Endodermal cell (in vitro differentiated cells): ENCODE data around the gene BLVRA. TPM values are rescaled to one million over a fixed set of nuclear protein-coding genes. Genes with fewer than 3 reads are reported as not detected.

Source experiments
- DNase-seq: peaks from one replicate; pipeline ENCODE4 v3.0.0-alpha.2; 2017
- H3K27ac ChIP-seq: 2 replicates; pipeline ENCODE4 v1.5.1; 2013; ENCODE audit warnings: mild to moderate bottlenecking, low read depth, low read length, moderate library complexity
- H3K27me3 ChIP-seq: 2 replicates; pipeline ENCODE4 v1.6.1; 2013; ENCODE audit warnings: mild to moderate bottlenecking, low read length, moderate library complexity; ENCODE audit not compliant: insufficient read depth, control insufficient read depth, poor library complexity, severe bottlenecking
- H3K36me3 ChIP-seq: 2 replicates; pipeline ENCODE4 v1.7.0; 2013; ENCODE audit warnings: mild to moderate bottlenecking, low read length, moderate library complexity; ENCODE audit not compliant: control insufficient read depth, insufficient read depth
- H3K4me1 ChIP-seq: one replicate; pipeline ENCODE4 v1.7.0; 2013; ENCODE audit warnings: low read length; ENCODE audit not compliant: control insufficient read depth, insufficient read depth
- H3K4me3 ChIP-seq: 2 replicates; pipeline ENCODE4 v1.5.1; 2013; ENCODE audit warnings: mild to moderate bottlenecking, low read length, moderate library complexity
- H3K9ac ChIP-seq: 2 replicates; pipeline ENCODE4 v1.6.1; 2013; ENCODE audit warnings: mild to moderate bottlenecking, low read length, moderate library complexity; ENCODE audit not compliant: poor library complexity, severe bottlenecking; ENCODE audit errors: extremely low read depth
- H3K9me3 ChIP-seq: 2 replicates; pipeline ENCODE4 v1.6.1; 2013; ENCODE audit warnings: mild to moderate bottlenecking, low read length, moderate library complexity; ENCODE audit not compliant: control insufficient read depth
- H3K27ac Mint-ChIP-seq: 2 replicates; pipeline ENCODE4 v1.8.0; 2020; ENCODE audit warnings: mixed read lengths
- H3K27me3 Mint-ChIP-seq: 2 replicates; pipeline ENCODE4 v1.8.0; 2021; ENCODE audit warnings: mild to moderate bottlenecking, mixed read lengths; ENCODE audit not compliant: insufficient read depth
- H3K36me3 Mint-ChIP-seq: 2 replicates; pipeline ENCODE4 v1.8.0; 2020; ENCODE audit warnings: low read depth, mixed read lengths
- H3K4me1 Mint-ChIP-seq: 2 replicates; pipeline ENCODE4 v1.8.0; 2020; ENCODE audit warnings: mixed read lengths
- H3K4me3 Mint-ChIP-seq: 2 replicates; pipeline ENCODE4 v1.8.0; 2020; ENCODE audit warnings: mild to moderate bottlenecking, moderate library complexity, mixed read lengths
- H3K9me3 Mint-ChIP-seq: 2 replicates; pipeline ENCODE4 v1.8.0; 2020; ENCODE audit warnings: mild to moderate bottlenecking, mixed read lengths
- CTCF ChIP-seq: fragments of 200-600 bp; sonication (generic); conservative IDR thresholded peaks from 2 replicates; pipeline ENCODE4 v1.5.0; 2021; ENCODE audit warnings: antibody characterized with exemption, mild to moderate bottlenecking
- whole genome bisulfite sequencing, 2 experiments: methylation state at CpG; one replicate each; pipeline versions ENCODE4 v1.1.5 to v1.1.7; 2013; ENCODE audit warnings: missing lambda C conversion rate in 2 of 2, mixed read lengths in 1 of 2; ENCODE audit not compliant: insufficient coverage in 1 of 2, insufficient read length in 1 of 2; 5-methylcytosine and 5-hydroxymethylcytosine counted together
- total RNA-seq, 2 donors: library from RNA; stranded (reverse); fragmentation: NEBNext Ultra II Directional in 1 of 2; extraction: Animal tissue kit (Norgen Biotek cat#: 25700) in 1 of 2; gene quantifications; 2 replicates in 1 of 2; 3 replicates in 1 of 2; pipeline ENCODE4 v1.2.1, GENCODE V29; 2021

The BLVRA gene
- total RNA-seq, 2 donors from 2014 or later: 32.0 to 41.2 TPM

DNA sequence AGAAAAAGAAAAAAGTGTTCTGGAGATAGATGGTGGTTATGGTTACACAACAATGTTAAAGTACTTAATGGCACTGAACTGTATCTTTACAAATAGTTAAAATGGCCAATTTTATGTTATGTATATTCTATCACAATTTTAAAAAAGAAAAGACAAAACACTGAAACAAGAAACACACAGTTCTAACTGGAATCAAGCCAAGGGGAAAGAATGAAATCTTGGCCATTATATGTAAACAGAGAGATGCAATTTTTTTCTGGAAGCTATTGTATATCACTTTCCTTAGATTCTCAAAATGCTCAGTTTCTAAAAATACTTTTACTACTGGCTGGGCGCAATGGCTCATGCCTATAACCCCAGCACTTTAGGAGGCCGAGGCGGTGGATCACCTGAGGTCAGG, 33.2 kb upstream of the BLVRA start:
- no peak for DNase-seq
- no peaks in the 10 kb centered on the region for H3K27me3 Mint-ChIP-seq
- WGBS, 2 experiments: 90 to 98% methylated on average over 3 of the region's 3 CpGs
- no peaks in the 10 kb centered on the region for H3K9me3 ChIP-seq
- H3K36me3 ChIP-seq: peaks cover 7% of the 10 kb centered on the region
- H3K36me3 Mint-ChIP-seq: peaks cover 22% of the 10 kb centered on the region
- H3K4me1 Mint-ChIP-seq: peaks cover 11% of the 10 kb centered on the region
- H3K27ac Mint-ChIP-seq: no peak overlapping the region
- H3K27ac ChIP-seq: no peak overlapping the region
- H3K9ac ChIP-seq: no peak overlapping the region
- H3K4me3 ChIP-seq: no peak overlapping the region
- no peaks in the 10 kb centered on the region for H3K4me1 ChIP-seq
- H3K9me3 Mint-ChIP-seq: no peaks in the 10 kb centered on the region
- no peak overlapping the region for H3K4me3 Mint-ChIP-seq
- no peaks in the 10 kb centered on the region for H3K27me3 ChIP-seq
- no peak for TF ChIP-seq CTCF

- Mint-ChIP-seq H3K4me3 (no peak overlapping the region), H3K4me1 (peaks cover 13% of the 10 kb centered on the region), H3K36me3 (peaks cover 16% of the 10 kb centered on the region), H3K9me3 (no peaks in the 10 kb centered on the region), H3K27ac (no peak overlapping the region), H3K27me3 (peaks cover 2% of the 10 kb centered on the region)
- H3K27ac ChIP-seq: no peak overlapping the region
- H3K9me3 ChIP-seq: no peaks in the 10 kb centered on the region
- peaks cover 5% of the 10 kb centered on the region for H3K36me3 ChIP-seq
- no peak for DNase-seq
- no peak for TF ChIP-seq CTCF
- H3K4me3 ChIP-seq: no peak overlapping the region
- H3K27me3 ChIP-seq: no peaks in the 10 kb centered on the region
- H3K9ac ChIP-seq: no peak overlapping the region
- no peaks in the 10 kb centered on the region for H3K4me1 ChIP-seq
- WGBS, 2 experiments: 84 to 93% methylated on average over 3 to 4 of the region's 4 CpGs
These were observed 32.0 kb upstream of the BLVRA start for GRCh38 chr7:43726466-43726865.

DNA sequence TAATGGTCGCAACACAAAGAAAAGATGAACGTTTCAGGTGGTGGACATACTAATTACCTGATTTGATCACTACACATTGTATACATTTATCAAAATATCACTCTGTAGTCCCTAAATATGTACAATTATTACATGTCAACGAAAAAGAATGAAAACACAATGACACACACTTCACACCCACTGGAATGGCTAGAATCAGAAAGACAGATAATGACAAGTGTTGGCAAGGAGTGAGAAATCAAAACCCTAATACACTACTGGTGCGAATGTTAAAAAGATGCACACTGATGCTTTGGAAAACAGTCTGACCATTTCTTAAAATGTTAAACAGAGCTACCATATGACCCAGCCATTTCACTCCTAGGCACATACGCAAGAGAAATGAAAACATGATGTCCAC, 31.5 kb upstream of the BLVRA start:
- WGBS, 2 experiments: 95 to 96% methylated on average over 5 of the region's 5 CpGs
- no peak for DNase-seq
- Mint-ChIP-seq H3K4me1 (peaks cover 13% of the 10 kb centered on the region), H3K4me3 (no peak overlapping the region), H3K27ac (no peak overlapping the region), H3K36me3 (peaks cover 16% of the 10 kb centered on the region), H3K9me3 (no peaks in the 10 kb centered on the region), H3K27me3 (peaks cover 2% of the 10 kb centered on the region)
- H3K27me3 ChIP-seq: no peaks in the 10 kb centered on the region
- H3K36me3 ChIP-seq: peaks cover 5% of the 10 kb centered on the region
- no peak overlapping the region for H3K9ac ChIP-seq
- no peak for TF ChIP-seq CTCF
- H3K4me1 ChIP-seq: no peaks in the 10 kb centered on the region
- no peak overlapping the region for H3K4me3 ChIP-seq
- H3K9me3 ChIP-seq: no peaks in the 10 kb centered on the region
- H3K27ac ChIP-seq: no peak overlapping the region
